Measurements from ENCODE around the gene FOXD2. TPM values are rescaled to one million over a fixed set of nuclear protein-coding genes. Genes with fewer than 3 reads are reported as not detected.

Gene FOXD2
- total and polyA plus RNA-seq, 2 donors (not counting 1 experiment from before 2014, with no cell fraction given) = 0.19 to 0.83 TPM

- Histone ChIP-seq H3K4me3 (replicated peaks in 1 of 4; ENCODE audit: control extremely low read depth in 1 of 4, insufficient read depth in 1 of 4, low read depth in 3 of 4, low read length in 4 of 4) (no peak overlapping the region), H3K27me3 (ENCODE audit: control insufficient read depth, insufficient read depth, low read length) (peaks cover 42% of the 10 kb centered on the region), H3K4me1 (ENCODE audit: control insufficient read depth, extremely low read depth, insufficient read depth, low read length) (no peaks in the 10 kb centered on the region), H3K9ac (ENCODE audit: insufficient read depth, low read length) (no peak overlapping the region), H3K36me3 (ENCODE audit: control insufficient read depth, insufficient read depth, low read length) (no peaks in the 10 kb centered on the region), H3K27ac (ENCODE audit: insufficient read depth, low read length) (no peak overlapping the region), H3K9me3 (ENCODE audit: control insufficient read depth, insufficient read depth, low read depth, low read length) (no peaks in the 10 kb centered on the region), H2AFZ (ENCODE audit: low read length) (no peak overlapping the region), H4K20me1 (ENCODE audit: control insufficient read depth, extremely low read depth, insufficient read depth, low read length) (no peaks in the 10 kb centered on the region), H3K4me2 (ENCODE audit: extremely low read depth, insufficient read depth, low read length) (no peak overlapping the region), H3K79me2 (ENCODE audit: control insufficient read depth, insufficient read depth, low read length) (no peaks in the 10 kb centered on the region)
- TF ChIP-seq EZH2 (IDR thresholded peaks at IDR 0.05; ENCODE audit: low read length, missing control alignments) (no peak), CTCF (conservative IDR thresholded peaks at IDR 0.05 in 1 of 2, IDR thresholded peaks at IDR 0.05 in 1 of 2; ENCODE audit: low read depth in 1 of 2, low read length in 2 of 2) (no peak)
- DNase-seq (ENCODE audit: low read depth in 2 of 2) = no peak
Observed at GRCh38 chr1:47443530-47444296, 5.9 kb downstream of the FOXD2 start.

GRCh38 chr1:47444297-47444561, 6.4 kb downstream of the FOXD2 start:
- H3K4me1 ChIP-seq (ENCODE audit: control insufficient read depth, extremely low read depth, insufficient read depth, low read length) = no peaks in the 10 kb centered on the region
- no peak overlapping the region for H2AFZ ChIP-seq (ENCODE audit: low read length)
- no peak overlapping the region for H3K4me3 ChIP-seq (replicated peaks in 1 of 4; ENCODE audit: control extremely low read depth in 1 of 4, insufficient read depth in 1 of 4, low read depth in 3 of 4, low read length in 4 of 4)
- no peak overlapping the region for H3K27ac ChIP-seq (ENCODE audit: insufficient read depth, low read length)
- peaks cover 47% of the 10 kb centered on the region for H3K27me3 ChIP-seq (ENCODE audit: control insufficient read depth, insufficient read depth, low read length)
- DNase-seq (ENCODE audit: low read depth in 2 of 2) = no peak
- no peaks in the 10 kb centered on the region for H3K79me2 ChIP-seq (ENCODE audit: control insufficient read depth, insufficient read depth, low read length)
- H3K9me3 ChIP-seq (ENCODE audit: control insufficient read depth, insufficient read depth, low read depth, low read length) = no peaks in the 10 kb centered on the region
- no peaks in the 10 kb centered on the region for H4K20me1 ChIP-seq (ENCODE audit: control insufficient read depth, extremely low read depth, insufficient read depth, low read length)
- TF ChIP-seq EZH2 (IDR thresholded peaks at IDR 0.05; ENCODE audit: low read length, missing control alignments) = no peak
- no peak for TF ChIP-seq CTCF (conservative IDR thresholded peaks at IDR 0.05 in 1 of 2, IDR thresholded peaks at IDR 0.05 in 1 of 2; ENCODE audit: low read depth in 1 of 2, low read length in 2 of 2)
- H3K4me2 ChIP-seq (ENCODE audit: extremely low read depth, insufficient read depth, low read length) = peak overlapping the region; percentile 75
- H3K9ac ChIP-seq (ENCODE audit: insufficient read depth, low read length) = no peak overlapping the region
- H3K36me3 ChIP-seq (ENCODE audit: control insufficient read depth, insufficient read depth, low read length) = no peaks in the 10 kb centered on the region

GRCh38 chr1:47444562-47445465, 7.0 kb downstream of the FOXD2 start:
- no peaks in the 10 kb centered on the region for H3K79me2 ChIP-seq (ENCODE audit: control insufficient read depth, insufficient read depth, low read length)
- H3K9me3 ChIP-seq (ENCODE audit: control insufficient read depth, insufficient read depth, low read depth, low read length) = no peaks in the 10 kb centered on the region
- H3K4me3 ChIP-seq (replicated peaks in 1 of 4; ENCODE audit: control extremely low read depth in 1 of 4, insufficient read depth in 1 of 4, low read depth in 3 of 4, low read length in 4 of 4) = no peak overlapping the region
- peak overlapping the region; percentile 75 for H3K4me2 ChIP-seq (ENCODE audit: extremely low read depth, insufficient read depth, low read length)
- DNase-seq (ENCODE audit: low read depth in 2 of 2) = peak in 1 of 2 donors; percentile 8
- peak overlapping the region; percentile 17 for H2AFZ ChIP-seq (ENCODE audit: low read length)
- no peak overlapping the region for H3K9ac ChIP-seq (ENCODE audit: insufficient read depth, low read length)
- TF ChIP-seq EZH2 (IDR thresholded peaks at IDR 0.05; ENCODE audit: low read length, missing control alignments) (peak; percentile 89), CTCF (conservative IDR thresholded peaks at IDR 0.05 in 1 of 2, IDR thresholded peaks at IDR 0.05 in 1 of 2; ENCODE audit: low read depth in 1 of 2, low read length in 2 of 2) (no peak)
- H3K4me1 ChIP-seq (ENCODE audit: control insufficient read depth, extremely low read depth, insufficient read depth, low read length) = no peaks in the 10 kb centered on the region
- H3K27me3 ChIP-seq (ENCODE audit: control insufficient read depth, insufficient read depth, low read length) = peaks cover 51% of the 10 kb centered on the region
- no peak overlapping the region for H3K27ac ChIP-seq (ENCODE audit: insufficient read depth, low read length)
- H3K36me3 ChIP-seq (ENCODE audit: control insufficient read depth, insufficient read depth, low read length) = no peaks in the 10 kb centered on the region
- no peaks in the 10 kb centered on the region for H4K20me1 ChIP-seq (ENCODE audit: control insufficient read depth, extremely low read depth, insufficient read depth, low read length)
